ENCODE results near the gene TXNL4A.

Gene TXNL4A

DNA sequence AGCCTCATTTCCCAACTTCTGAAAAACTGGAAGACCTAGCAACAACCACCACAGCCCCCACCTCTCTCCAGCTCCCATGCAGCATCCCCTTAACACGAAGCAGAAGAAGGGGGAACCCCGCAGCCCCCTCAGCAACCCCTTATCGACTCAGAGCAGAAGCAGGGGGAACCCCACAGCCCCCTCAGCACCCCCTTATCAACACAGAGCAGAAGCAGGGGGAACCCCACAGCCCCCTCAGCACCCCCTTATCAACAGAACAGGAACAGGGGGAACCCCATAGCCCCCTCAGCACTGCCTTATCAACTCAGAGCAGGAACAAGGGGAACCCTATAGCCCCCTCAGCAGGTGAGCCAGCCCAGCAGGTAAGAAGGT is 43.6 kb downstream of the TXNL4A start:
- POLR2A ChIA-PET, result no interaction called here
- peaks cover 19 to 52% of the 10 kb centered on the region in 2 experiments for H3K36me3 ChIP-seq (ENCODE audit: control insufficient read depth in 2 of 2, insufficient read depth in 1 of 2, low read length in 2 of 2)
- H3K4me3 ChIP-seq (ENCODE audit: low read depth, low read length), result no peak overlapping the region
- peaks cover 11% of the 10 kb centered on the region; the same call in 1 of the 2 replicates for H3K4me1 ChIP-seq (ENCODE audit: control insufficient read depth, insufficient read depth, low read length)
- H3K27ac ChIP-seq (ENCODE audit: extremely low read depth, low read depth, low read length), result no peak overlapping the region
- CTCF ChIA-PET, result no interaction called here
- H3K9me3 ChIP-seq (ENCODE audit: control insufficient read depth, insufficient read depth, low read depth, low read length), result no peaks in the 10 kb centered on the region
- TF ChIP-seq ZNF660 (tag by site-specific recombination; IDR thresholded peaks at IDR 0.05), result no peak
- TF ChIP-seq ZIC2 (tag by site-specific recombination; IDR thresholded peaks at IDR 0.05), result no peak
- TF ChIP-seq ZNF423 (tag by site-specific recombination; IDR thresholded peaks at IDR 0.05), result no peak
- no peak for TF ChIP-seq ZNF184 (tag by site-specific recombination; IDR thresholded peaks at IDR 0.05)
- TF ChIP-seq GFI1B (tag by site-specific recombination; IDR thresholded peaks at IDR 0.05), result no peak
- TF ChIP-seq ZNF146 (tag by site-specific recombination; IDR thresholded peaks at IDR 0.05), result no peak
- no peak for TF ChIP-seq BCL6B (tag by site-specific recombination; IDR thresholded peaks at IDR 0.05)
- no peak for TF ChIP-seq YY1 (tag by site-specific recombination; IDR thresholded peaks at IDR 0.05)
- no peak for TF ChIP-seq ZNF223 (tag by site-specific recombination; IDR thresholded peaks at IDR 0.05)
- no peak for TF ChIP-seq ZBTB11 (tag by site-specific recombination; conservative IDR thresholded peaks at IDR 0.05; ENCODE audit: low read depth)
- TF ChIP-seq ZNF426 (tag by site-specific recombination; IDR thresholded peaks at IDR 0.05), result no peak

DNA sequence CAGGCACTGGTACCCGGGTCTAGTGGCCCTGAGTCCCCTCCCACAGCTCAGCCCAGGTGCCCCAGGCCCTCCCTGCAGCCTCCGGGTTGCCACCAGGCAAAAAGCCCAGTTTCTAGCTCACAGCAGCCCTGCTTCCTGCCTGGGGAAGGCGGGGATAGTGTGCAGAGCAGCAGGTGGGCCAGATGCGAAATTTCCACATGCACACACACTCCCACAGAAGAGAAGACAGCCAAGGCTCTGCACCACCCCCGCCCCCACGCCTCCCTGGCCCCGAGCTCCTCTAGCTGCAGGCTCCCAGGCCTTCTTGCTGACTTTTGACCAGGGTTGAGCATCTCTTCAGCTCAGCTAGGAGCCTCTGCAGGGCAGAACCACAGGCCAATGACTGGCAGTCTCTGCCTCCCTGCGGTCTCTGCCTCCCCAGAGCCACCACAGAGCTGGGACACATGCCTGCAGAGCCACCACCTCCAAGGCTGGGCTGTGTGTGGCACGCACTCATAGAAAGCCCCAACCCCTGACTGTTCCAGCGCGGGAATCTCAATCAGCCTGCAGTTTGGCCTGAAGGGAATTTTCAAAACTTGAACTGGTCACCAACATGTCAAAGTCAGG is 44.1 kb downstream of the TXNL4A start:
- Histone ChIP-seq H3K9me3 (ENCODE audit: control insufficient read depth, insufficient read depth, low read depth, low read length) (no peaks in the 10 kb centered on the region), H3K4me1 (ENCODE audit: control insufficient read depth, insufficient read depth, low read length) (peaks cover 11% of the 10 kb centered on the region; the same call in 1 of the 2 replicates), H3K36me3 (ENCODE audit: control insufficient read depth in 2 of 2, insufficient read depth in 1 of 2, low read length in 2 of 2) (peaks cover 16 to 51% of the 10 kb centered on the region in 2 experiments), H3K27ac (ENCODE audit: extremely low read depth, low read depth, low read length) (no peak overlapping the region), H3K4me3 (ENCODE audit: low read depth, low read length) (no peak overlapping the region)
- POLR2A ChIA-PET, result no interaction called here
- CTCF ChIA-PET, result no interaction called here
- TF ChIP-seq ZSCAN30 (tag by site-specific recombination; IDR thresholded peaks at IDR 0.05) (no peak), GFI1B (tag by site-specific recombination; IDR thresholded peaks at IDR 0.05) (no peak), REPIN1 (tag by site-specific recombination; IDR thresholded peaks at IDR 0.05; ENCODE audit: low read depth) (no peak), ZNF501 (tag by site-specific recombination; IDR thresholded peaks at IDR 0.05) (no peak), ZNF223 (tag by site-specific recombination; IDR thresholded peaks at IDR 0.05) (no peak), ZNF354C (tag by site-specific recombination; IDR thresholded peaks at IDR 0.05; ENCODE audit: borderline replicate concordance, low read depth) (no peak), GLIS1 (tag by site-specific recombination; IDR thresholded peaks at IDR 0.05) (peak; percentile 80), ZIC2 (tag by site-specific recombination; IDR thresholded peaks at IDR 0.05) (peak; percentile 93), ZNF624 (tag by site-specific recombination; IDR thresholded peaks at IDR 0.05) (no peak), EGR2 (tag by site-specific recombination; IDR thresholded peaks at IDR 0.05; ENCODE audit: low read depth) (peak; percentile 59), ZBTB8A (tag by site-specific recombination; IDR thresholded peaks at IDR 0.05) (peak; percentile 63), ZNF132 (tag by site-specific recombination; IDR thresholded peaks at IDR 0.05; ENCODE audit: borderline replicate concordance) (no peak), KLF10 (tag by site-specific recombination; IDR thresholded peaks at IDR 0.05) (no peak), HOXD13 (CRISPR knock-in tag; IDR thresholded peaks at IDR 0.05; ENCODE audit: borderline replicate concordance) (no peak), ZNF529 (tag by site-specific recombination; IDR thresholded peaks at IDR 0.05; ENCODE audit: insufficient replicate concordance) (no peak), ZNF600 (tag by site-specific recombination; IDR thresholded peaks at IDR 0.05) (peak; percentile 40), ZNF747 (tag by site-specific recombination; IDR thresholded peaks at IDR 0.05) (no peak)
- TF ChIP-seq, protein P1, sequence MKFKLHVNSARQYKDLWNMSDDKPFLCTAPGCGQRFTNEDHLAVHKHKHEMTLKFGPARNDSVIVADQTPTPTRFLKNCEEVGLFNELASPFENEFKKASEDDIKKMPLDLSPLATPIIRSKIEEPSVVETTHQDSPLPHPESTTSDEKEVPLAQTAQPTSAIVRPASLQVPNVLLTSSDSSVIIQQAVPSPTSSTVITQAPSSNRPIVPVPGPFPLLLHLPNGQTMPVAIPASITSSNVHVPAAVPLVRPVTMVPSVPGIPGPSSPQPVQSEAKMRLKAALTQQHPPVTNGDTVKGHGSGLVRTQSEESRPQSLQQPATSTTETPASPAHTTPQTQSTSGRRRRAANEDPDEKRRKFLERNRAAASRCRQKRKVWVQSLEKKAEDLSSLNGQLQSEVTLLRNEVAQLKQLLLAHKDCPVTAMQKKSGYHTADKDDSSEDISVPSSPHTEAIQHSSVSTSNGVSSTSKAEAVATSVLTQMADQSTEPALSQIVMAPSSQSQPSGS (tag by site-specific recombination; IDR thresholded peaks at IDR 0.05; ENCODE audit: low read depth), result no peak
- TF ChIP-seq, protein P2, sequence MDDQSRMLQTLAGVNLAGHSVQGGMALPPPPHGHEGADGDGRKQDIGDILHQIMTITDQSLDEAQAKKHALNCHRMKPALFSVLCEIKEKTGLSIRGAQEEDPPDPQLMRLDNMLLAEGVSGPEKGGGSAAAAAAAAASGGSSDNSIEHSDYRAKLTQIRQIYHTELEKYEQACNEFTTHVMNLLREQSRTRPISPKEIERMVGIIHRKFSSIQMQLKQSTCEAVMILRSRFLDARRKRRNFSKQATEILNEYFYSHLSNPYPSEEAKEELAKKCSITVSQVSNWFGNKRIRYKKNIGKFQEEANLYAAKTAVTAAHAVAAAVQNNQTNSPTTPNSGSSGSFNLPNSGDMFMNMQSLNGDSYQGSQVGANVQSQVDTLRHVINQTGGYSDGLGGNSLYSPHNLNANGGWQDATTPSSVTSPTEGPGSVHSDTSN (CRISPR knock-in tag; IDR thresholded peaks at IDR 0.05), result no peak

All from HEK293 (cell line).